IMR-90 (cell line): ENCODE data around the gene REV3L. TPM values are rescaled to one million over a fixed set of nuclear protein-coding genes. Genes with fewer than 3 reads are reported as not detected.

Experiments used
- ATAC-seq: fragments of 200-7000 bp; cut with Tn5 transposase; 2 replicates; pipeline ENCODE4 v1.9.1; 2020; ENCODE audit warnings: low read depth, mild to moderate bottlenecking, moderate library complexity
- BruUV-seq: library from RNA; stranded (reverse); fragments of 400-500 nt; replicated peaks from 2 replicates; lab custom pipeline; 2021; lab: Mats Ljungman, UMichigan
- CTCF ChIA-PET: fragments of 300-600 bp; formaldehyde crosslinking; extraction: SDS; loops from one replicate; lab custom pipeline; 2021; ENCODE audit warnings: antibody characterized with exemption; lab: Yijun Ruan, JAX
- POLR2A ChIA-PET: fragments of 300-600 bp; sonication (Branson Sonifier 250); formaldehyde crosslinking; loops from one replicate; lab custom pipeline; 2022; ENCODE audit warnings: antibody characterized with exemption; ENCODE audit not compliant: unreplicated experiment; lab: Charles Lee
- DNase-seq: peaks from one replicate; pipeline ENCODE4 v3.0.0; 2013
- H2AFZ ChIP-seq: replicated peaks from 2 replicates; pipeline ENCODE3; 2013; ENCODE audit warnings: low read length, mild to moderate bottlenecking; ENCODE audit not compliant: poor library complexity
- H2AK5ac ChIP-seq: 2 replicates; pipeline ENCODE4 v1.6.1; 2013; ENCODE audit warnings: low read depth, low read length, inconsistent platforms
- H2AK9ac ChIP-seq: replicated peaks from 2 replicates; pipeline ENCODE3; 2013; ENCODE audit warnings: mild to moderate bottlenecking, low read depth, low read length, moderate library complexity; ENCODE audit not compliant: poor library complexity
- H2BK120ac ChIP-seq: 2 replicates; pipeline ENCODE4 v1.6.1; 2013; ENCODE audit warnings: low read depth, low read length, inconsistent platforms
- H2BK15ac ChIP-seq: 3 replicates; pipeline ENCODE4 v1.6.1; 2013; ENCODE audit warnings: low read depth, low read length, inconsistent platforms
- H2BK20ac ChIP-seq: 2 replicates; pipeline ENCODE4 v1.6.1; 2013; ENCODE audit warnings: low read depth, mild to moderate bottlenecking, inconsistent platforms, low read length, moderate library complexity
- H2BK5ac ChIP-seq: 2 replicates; pipeline ENCODE4 v1.6.1; 2013; ENCODE audit warnings: mild to moderate bottlenecking, low read depth, low read length, inconsistent platforms; ENCODE audit not compliant: poor library complexity, severe bottlenecking
- H3K14ac ChIP-seq: replicated peaks from 2 replicates; pipeline ENCODE4 v1.6.1; 2013; ENCODE audit warnings: low read depth, low read length, inconsistent platforms
- H3K18ac ChIP-seq: 2 replicates; pipeline ENCODE4 v1.6.1; 2013; ENCODE audit warnings: low read depth, low read length, control low read depth
- H3K23ac ChIP-seq: 2 replicates; pipeline ENCODE4 v1.6.1; 2013; ENCODE audit warnings: low read depth, low read length, inconsistent platforms
- H3K27ac ChIP-seq: 2 replicates; pipeline ENCODE4 v1.5.1; 2013; ENCODE audit warnings: mild to moderate bottlenecking, control low read depth, low read length; ENCODE audit not compliant: insufficient read depth
- H3K27me3 ChIP-seq: 2 replicates; pipeline ENCODE4 v1.6.1; 2013; ENCODE audit warnings: low read length; ENCODE audit not compliant: control insufficient read depth, insufficient read depth
- H3K36me3 ChIP-seq: 2 replicates; pipeline ENCODE4 v1.6.1; 2013; ENCODE audit warnings: low read length, mixed read lengths; ENCODE audit not compliant: control insufficient read depth, insufficient read depth
- H3K4ac ChIP-seq: 2 replicates; pipeline ENCODE4 v1.6.1; 2013; ENCODE audit warnings: low read depth, low read length, inconsistent platforms
- H3K4me1 ChIP-seq: 2 replicates; pipeline ENCODE4 v1.6.1; 2013; ENCODE audit warnings: low read length, mixed read lengths; ENCODE audit not compliant: control insufficient read depth, insufficient read depth
- H3K4me2 ChIP-seq: 2 replicates; pipeline ENCODE4 v1.6.1; 2013; ENCODE audit warnings: low read depth, mild to moderate bottlenecking, control low read depth, low read length, moderate library complexity
- H3K4me3 ChIP-seq: 2 replicates; pipeline ENCODE4 v1.5.1; 2013; ENCODE audit warnings: low read depth, mild to moderate bottlenecking, control low read depth, low read length, moderate library complexity; ENCODE audit not compliant: insufficient read depth
- H3K56ac ChIP-seq: 2 replicates; pipeline ENCODE4 v1.6.1; 2013; ENCODE audit warnings: low read length, inconsistent platforms; ENCODE audit not compliant: insufficient read depth; ENCODE audit errors: extremely low read depth
- H3K79me1 ChIP-seq, 2 experiments: 2 replicates each; pipeline ENCODE4 v1.6.1; 2013; ENCODE audit warnings: low read length in 2 of 2, inconsistent platforms in 1 of 2, low read depth in 1 of 2
- H3K9ac ChIP-seq: 2 replicates; pipeline ENCODE4 v1.6.1; 2013; ENCODE audit warnings: low read depth, low read length, control low read depth
- H3K9me1 ChIP-seq: 2 replicates; pipeline ENCODE4 v1.6.1; 2013; ENCODE audit warnings: low read length, inconsistent platforms; ENCODE audit not compliant: insufficient read depth
- H3K9me3 ChIP-seq: 2 replicates; pipeline ENCODE4 v1.6.1; 2013; ENCODE audit warnings: low read length; ENCODE audit not compliant: control insufficient read depth, insufficient read depth
- H4K20me1 ChIP-seq: 2 replicates; pipeline ENCODE4 v1.6.1; 2013; ENCODE audit warnings: low read length, inconsistent platforms; ENCODE audit not compliant: insufficient read depth
- H4K5ac ChIP-seq: 2 replicates; pipeline ENCODE4 v1.6.1; 2013; ENCODE audit warnings: mild to moderate bottlenecking, low read depth, low read length, control low read depth
- H4K8ac ChIP-seq, 2 experiments: 2 replicates each; pipeline ENCODE4 v1.6.1; 2013; ENCODE audit warnings: low read depth in 2 of 2, low read length in 2 of 2, control low read depth in 1 of 2, inconsistent platforms in 1 of 2
- H4K91ac ChIP-seq: 2 replicates; pipeline ENCODE4 v1.6.1; 2013; ENCODE audit warnings: low read depth, low read length, inconsistent platforms; ENCODE audit not compliant: insufficient read depth
- CEBPB ChIP-seq: IDR thresholded peaks from 2 replicates; pipeline ENCODE4 v1.6.1; 2012; ENCODE audit warnings: low read depth, low read length, improper control_type of control experiment
- CHD1 ChIP-seq: IDR thresholded peaks from 2 replicates; pipeline ENCODE4 v1.6.1; 2012; ENCODE audit warnings: low read depth, low read length, improper control_type of control experiment
- CTCF ChIP-seq: conservative IDR thresholded peaks from 2 replicates; pipeline ENCODE4 v1.5.1; 2012; ENCODE audit warnings: mild to moderate bottlenecking, low read depth, low read length, improper control_type of control experiment
- FOS ChIP-seq: fragments of 150-350 bp; IDR thresholded peaks from 2 replicates; pipeline ENCODE4 v1.6.1; 2016; ENCODE audit warnings: low read depth, low read length
- MAFK ChIP-seq: IDR thresholded peaks from 2 replicates; pipeline ENCODE4 v1.6.1; 2012; ENCODE audit warnings: low read depth, low read length, improper control_type of control experiment
- MAZ ChIP-seq: IDR thresholded peaks from 2 replicates; pipeline ENCODE4 v1.6.1; 2012; ENCODE audit warnings: low read depth, mild to moderate bottlenecking, low read length, improper control_type of control experiment, moderate library complexity, borderline replicate concordance
- NFE2L2 ChIP-seq: fragments of 150-350 bp; IDR thresholded peaks from 2 replicates; pipeline ENCODE4 v1.6.1; 2016; ENCODE audit warnings: low read depth, mild to moderate bottlenecking, low read length
- POLR2A ChIP-seq: IDR thresholded peaks from 2 replicates; pipeline ENCODE4 v1.6.1; 2012; ENCODE audit warnings: mild to moderate bottlenecking, low read depth, low read length
- RAD21 ChIP-seq: IDR thresholded peaks from 2 replicates; pipeline ENCODE4 v1.6.1; 2012; ENCODE audit warnings: low read length, improper control_type of control experiment
- SMC3 ChIP-seq: fragments of 150-350 bp; IDR thresholded peaks from 2 replicates; pipeline ENCODE4 v1.6.1; 2016; ENCODE audit warnings: low read depth, mild to moderate bottlenecking, antibody characterized with exemption, low read length, moderate library complexity
- WGBS, 2 experiments: methylation state at CpG; one replicate each; pipeline versions ENCODE4 v1.1.5 to v1.1.7; 2013; ENCODE audit warnings: missing lambda C conversion rate in 2 of 2; ENCODE audit not compliant: insufficient read length in 1 of 2; ENCODE audit errors: extremely low coverage in 2 of 2; 5-methylcytosine and 5-hydroxymethylcytosine counted together
- dilution Hi-C: fragments of 300-500 bp; cut with HindIII; formaldehyde crosslinking; loops from one replicate; pipeline ENCODE4 v1.14.3; 2018; ENCODE audit warnings: low sequenced_read_pairs; ENCODE audit not compliant: unreplicated experiment
- in situ Hi-C: fragments of 300-500 bp; cut with MboI; formaldehyde crosslinking; loops from 3 replicates; pipeline ENCODE4 v1.14.3; 2019; ENCODE audit warnings: low sequenced_read_pairs, inconsistent platforms, mixed read lengths
- intact Hi-C: fragments of 100-400 bp; cut with micrococcal nuclease; formaldehyde crosslinking; loops from 2 replicates; pipeline ENCODE4 v1.10.0; 2022
- polyA plus RNA-seq, 3 experiments: library from polyadenylated mRNA; depleted of rRNA; stranded (reverse); fragments of >200 nt; gene quantifications; 2 replicates each; pipeline ENCODE4 v1.2.3, GENCODE V29; 2012; ENCODE audit warnings: low replicate concordance in 1 of 3
- total RNA-seq: library from RNA; depleted of rRNA; stranded (reverse); fragments of >200 nt; gene quantifications from 2 replicates; pipeline ENCODE4 v1.2.3, GENCODE V29; 2012
- TF ChIP-seq, protein P1 (sequence below): fragments of 150-350 bp; IDR thresholded peaks from 2 replicates; pipeline ENCODE4 v1.6.1; 2017; ENCODE audit warnings: mild to moderate bottlenecking, antibody characterized with exemption, low read length, low read depth
- TF ChIP-seq, protein P2 (sequence below): fragments of 150-350 bp; IDR thresholded peaks from 2 replicates; pipeline ENCODE4 v1.6.1; 2016; ENCODE audit warnings: low read depth, mild to moderate bottlenecking, low read length, moderate library complexity, borderline replicate concordance

Gene REV3L
- total and polyA plus RNA-seq, 2 of the 4 experiments (the other 2 are of a cell fraction) = 7.4 to 15.4 TPM

- H3K56ac ChIP-seq = no peak overlapping the region
- no peak overlapping the region for H4K91ac ChIP-seq
- H3K9me3 ChIP-seq = no peaks in the 10 kb centered on the region
- H3K4me2 ChIP-seq = no peak overlapping the region
- no peak overlapping the region for H3K27ac ChIP-seq
- intact Hi-C loops = loop anchor here (5.0 kb wide), 1 partner anchor 37 kb away; no protein-coding TSS in a partner anchor
- H2AK5ac ChIP-seq = no peak overlapping the region
- H3K4me1 ChIP-seq = no peaks in the 10 kb centered on the region; the same call in 1 of the 2 replicates
- no peak overlapping the region for H3K9ac ChIP-seq
- in situ Hi-C loops = no loop called here
- H3K36me3 ChIP-seq = no peaks in the 10 kb centered on the region
- no peak for TF ChIP-seq CTCF
- TF ChIP-seq NFE2L2 = no peak
- TF ChIP-seq RAD21 = no peak
- TF ChIP-seq FOS = no peak
- TF ChIP-seq SMC3 = no peak
- TF ChIP-seq, protein P1, sequence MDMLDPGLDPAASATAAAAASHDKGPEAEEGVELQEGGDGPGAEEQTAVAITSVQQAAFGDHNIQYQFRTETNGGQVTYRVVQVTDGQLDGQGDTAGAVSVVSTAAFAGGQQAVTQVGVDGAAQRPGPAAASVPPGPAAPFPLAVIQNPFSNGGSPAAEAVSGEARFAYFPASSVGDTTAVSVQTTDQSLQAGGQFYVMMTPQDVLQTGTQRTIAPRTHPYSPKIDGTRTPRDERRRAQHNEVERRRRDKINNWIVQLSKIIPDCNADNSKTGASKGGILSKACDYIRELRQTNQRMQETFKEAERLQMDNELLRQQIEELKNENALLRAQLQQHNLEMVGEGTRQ = no peak
- no peak for TF ChIP-seq CHD1
- TF ChIP-seq MAZ = no peak
- no peak for TF ChIP-seq POLR2A
- TF ChIP-seq, protein P2, sequence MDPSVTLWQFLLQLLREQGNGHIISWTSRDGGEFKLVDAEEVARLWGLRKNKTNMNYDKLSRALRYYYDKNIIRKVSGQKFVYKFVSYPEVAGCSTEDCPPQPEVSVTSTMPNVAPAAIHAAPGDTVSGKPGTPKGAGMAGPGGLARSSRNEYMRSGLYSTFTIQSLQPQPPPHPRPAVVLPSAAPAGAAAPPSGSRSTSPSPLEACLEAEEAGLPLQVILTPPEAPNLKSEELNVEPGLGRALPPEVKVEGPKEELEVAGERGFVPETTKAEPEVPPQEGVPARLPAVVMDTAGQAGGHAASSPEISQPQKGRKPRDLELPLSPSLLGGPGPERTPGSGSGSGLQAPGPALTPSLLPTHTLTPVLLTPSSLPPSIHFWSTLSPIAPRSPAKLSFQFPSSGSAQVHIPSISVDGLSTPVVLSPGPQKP = no peak
- no peak for TF ChIP-seq MAFK
- TF ChIP-seq CEBPB = no peak
- WGBS, 2 experiments = no CpG with 5 or more reads among the region's 4 CpGs
- H2BK120ac ChIP-seq = no peak overlapping the region
- H3K4ac ChIP-seq = no peak overlapping the region
- no peak overlapping the region for H2BK20ac ChIP-seq
- no peak overlapping the region for H2BK15ac ChIP-seq
- DNase-seq (no peak), ATAC-seq (no peak)
- POLR2A ChIA-PET = no interaction called here
- no peaks in the 10 kb centered on the region for H3K27me3 ChIP-seq
- H4K20me1 ChIP-seq = no peaks in the 10 kb centered on the region
- no TSS peak for BruUV-seq
- H3K14ac ChIP-seq = 0 out of 2 replicates have a peak overlapping the region, but pooled peaks have one; percentile 42
- H3K18ac ChIP-seq = no peak overlapping the region
- no peak overlapping the region for H2AK9ac ChIP-seq
- no peaks in the 10 kb centered on the region; the same call in 1 of the 2 replicates for H3K9me1 ChIP-seq
- CTCF ChIA-PET = no interaction called here
- H3K79me1 ChIP-seq = peaks cover 4 to 16% of the 10 kb centered on the region in 2 experiments; a peak in 3 of 4 replicates
- H3K23ac ChIP-seq = no peak overlapping the region
- H2BK5ac ChIP-seq = no peak overlapping the region
- dilution Hi-C loops = no loop called here
- H4K8ac ChIP-seq = no peak overlapping the region
- no peak overlapping the region for H2AFZ ChIP-seq
- 0 out of 2 replicates have a peak overlapping the region, but pooled peaks have one; percentile 36 for H4K5ac ChIP-seq
- no peak overlapping the region for H3K4me3 ChIP-seq
Measured at GRCh38 chr6:111524252-111524651, 41.2 kb upstream of the REV3L start.
